ENCODE data around the gene SFTA2. TPM values are rescaled to one million over a fixed set of nuclear protein-coding genes. Genes with fewer than 3 reads are reported as not detected.

Gene SFTA2
- total RNA-seq, 2 donors from 2014 or later: not detected

DNA sequence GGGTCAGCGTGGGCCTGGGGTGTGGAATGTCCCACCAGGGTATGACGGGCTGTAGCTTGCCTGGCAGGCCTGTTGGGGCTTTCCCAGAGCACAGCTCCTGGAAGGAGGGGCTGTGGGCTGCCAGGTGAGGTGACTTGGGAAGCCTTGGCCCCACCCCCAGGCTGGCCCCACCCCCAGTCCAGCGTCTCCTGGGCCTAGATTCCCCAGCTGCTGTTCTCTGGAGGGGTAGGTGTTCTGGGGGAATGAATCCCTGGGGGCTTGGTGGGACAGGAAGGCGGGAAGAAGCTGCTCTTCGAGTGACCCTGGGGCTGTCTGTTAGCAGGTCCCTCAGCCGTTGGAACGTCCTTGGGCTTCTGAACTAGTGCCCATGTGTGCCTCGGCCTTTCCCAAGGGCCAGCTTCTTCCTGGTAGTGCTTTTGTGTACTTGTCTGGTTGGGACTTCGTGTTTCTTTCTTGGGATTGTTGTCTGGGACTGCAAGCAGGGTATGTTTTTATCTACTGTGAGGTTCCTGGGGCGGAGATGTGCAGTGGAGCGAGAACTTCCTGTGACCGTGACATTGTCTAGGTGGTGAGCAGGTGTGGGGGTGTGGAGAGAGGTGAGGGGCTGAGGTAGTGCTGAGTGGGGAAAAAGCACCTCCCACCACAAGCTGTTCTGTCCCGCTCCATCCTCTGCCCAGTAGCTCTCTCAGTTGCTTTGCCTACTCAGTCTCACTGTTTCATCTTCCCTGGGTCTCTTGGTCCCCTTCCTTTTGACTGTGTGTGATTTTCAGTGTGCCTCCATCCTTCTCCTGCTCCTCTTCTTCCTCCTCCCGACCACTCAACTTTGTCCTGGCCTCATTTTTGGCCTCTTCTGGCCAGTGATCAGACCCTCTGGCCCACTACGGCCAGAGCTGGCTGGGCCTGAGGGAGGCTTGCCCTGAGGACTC, 48.9 kb downstream of the SFTA2 start:
- Histone ChIP-seq H3K4me3 (no peak overlapping the region), H3K27ac (peak overlapping the region; percentile 78 to 89), H3K36me3 (no peaks in the 10 kb centered on the region), H3K9me3 (no peaks in the 10 kb centered on the region), H3K27me3 (replicated peaks; ENCODE audit: insufficient read depth) (no peaks in the 10 kb centered on the region), H3K4me1 (ENCODE audit: control insufficient read depth in 1 of 2, low read depth in 2 of 2) (peaks cover 19 to 44% of the 10 kb centered on the region in 2 donors)
- DNase-seq (ENCODE audit: low spot score) (no peak), ATAC-seq (ENCODE audit: insufficient number of reproducible peaks, low FRiP score, low read depth) (no peak)
- TF ChIP-seq, protein P1, sequence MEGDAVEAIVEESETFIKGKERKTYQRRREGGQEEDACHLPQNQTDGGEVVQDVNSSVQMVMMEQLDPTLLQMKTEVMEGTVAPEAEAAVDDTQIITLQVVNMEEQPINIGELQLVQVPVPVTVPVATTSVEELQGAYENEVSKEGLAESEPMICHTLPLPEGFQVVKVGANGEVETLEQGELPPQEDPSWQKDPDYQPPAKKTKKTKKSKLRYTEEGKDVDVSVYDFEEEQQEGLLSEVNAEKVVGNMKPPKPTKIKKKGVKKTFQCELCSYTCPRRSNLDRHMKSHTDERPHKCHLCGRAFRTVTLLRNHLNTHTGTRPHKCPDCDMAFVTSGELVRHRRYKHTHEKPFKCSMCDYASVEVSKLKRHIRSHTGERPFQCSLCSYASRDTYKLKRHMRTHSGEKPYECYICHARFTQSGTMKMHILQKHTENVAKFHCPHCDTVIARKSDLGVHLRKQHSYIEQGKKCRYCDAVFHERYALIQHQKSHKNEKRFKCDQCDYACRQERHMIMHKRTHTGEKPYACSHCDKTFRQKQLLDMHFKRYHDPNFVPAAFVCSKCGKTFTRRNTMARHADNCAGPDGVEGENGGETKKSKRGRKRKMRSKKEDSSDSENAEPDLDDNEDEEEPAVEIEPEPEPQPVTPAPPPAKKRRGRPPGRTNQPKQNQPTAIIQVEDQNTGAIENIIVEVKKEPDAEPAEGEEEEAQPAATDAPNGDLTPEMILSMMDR (IDR thresholded peaks at IDR 0.05): no peak

DNA sequence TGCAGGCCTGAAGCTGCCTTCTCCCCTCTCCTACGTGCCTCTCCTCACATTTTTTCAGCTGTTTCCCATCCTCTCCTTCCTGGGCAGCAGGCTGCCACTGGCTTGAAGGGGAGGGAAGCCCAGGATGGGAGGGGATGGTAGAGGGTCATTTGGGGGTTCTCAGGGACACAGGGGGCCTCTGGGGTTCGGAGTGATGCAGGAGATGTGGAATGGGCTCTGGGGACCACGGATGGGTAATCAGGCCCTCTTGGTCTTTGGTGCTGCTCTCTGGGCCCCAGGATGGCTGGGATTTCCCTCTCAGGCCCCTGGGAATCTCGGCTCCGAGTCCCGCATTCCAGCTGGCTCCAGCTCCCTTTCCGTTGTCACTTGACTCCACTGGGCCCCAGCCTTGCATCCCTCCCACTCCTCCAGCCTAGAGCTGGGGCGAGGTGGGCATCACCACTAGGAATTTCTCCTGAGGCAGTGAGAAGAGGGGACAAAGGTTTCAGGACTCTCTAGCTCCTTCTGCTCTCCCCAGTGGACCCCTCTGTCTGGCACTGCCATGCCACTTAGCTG, 49.7 kb downstream of the SFTA2 start:
- Histone ChIP-seq H3K9me3 (no peaks in the 10 kb centered on the region), H3K36me3 (no peaks in the 10 kb centered on the region), H3K27me3 (replicated peaks; ENCODE audit: insufficient read depth) (no peaks in the 10 kb centered on the region), H3K27ac (peak overlapping the region; percentile 78 to 89), H3K4me1 (ENCODE audit: control insufficient read depth in 1 of 2, low read depth in 2 of 2) (peaks cover 20 to 49% of the 10 kb centered on the region in 2 donors), H3K4me3 (no peak overlapping the region)
- ATAC-seq (ENCODE audit: insufficient number of reproducible peaks, low FRiP score, low read depth) (no peak), DNase-seq (ENCODE audit: low spot score) (no peak)
- TF ChIP-seq, protein P1 (IDR thresholded peaks at IDR 0.05): no peak

DNA sequence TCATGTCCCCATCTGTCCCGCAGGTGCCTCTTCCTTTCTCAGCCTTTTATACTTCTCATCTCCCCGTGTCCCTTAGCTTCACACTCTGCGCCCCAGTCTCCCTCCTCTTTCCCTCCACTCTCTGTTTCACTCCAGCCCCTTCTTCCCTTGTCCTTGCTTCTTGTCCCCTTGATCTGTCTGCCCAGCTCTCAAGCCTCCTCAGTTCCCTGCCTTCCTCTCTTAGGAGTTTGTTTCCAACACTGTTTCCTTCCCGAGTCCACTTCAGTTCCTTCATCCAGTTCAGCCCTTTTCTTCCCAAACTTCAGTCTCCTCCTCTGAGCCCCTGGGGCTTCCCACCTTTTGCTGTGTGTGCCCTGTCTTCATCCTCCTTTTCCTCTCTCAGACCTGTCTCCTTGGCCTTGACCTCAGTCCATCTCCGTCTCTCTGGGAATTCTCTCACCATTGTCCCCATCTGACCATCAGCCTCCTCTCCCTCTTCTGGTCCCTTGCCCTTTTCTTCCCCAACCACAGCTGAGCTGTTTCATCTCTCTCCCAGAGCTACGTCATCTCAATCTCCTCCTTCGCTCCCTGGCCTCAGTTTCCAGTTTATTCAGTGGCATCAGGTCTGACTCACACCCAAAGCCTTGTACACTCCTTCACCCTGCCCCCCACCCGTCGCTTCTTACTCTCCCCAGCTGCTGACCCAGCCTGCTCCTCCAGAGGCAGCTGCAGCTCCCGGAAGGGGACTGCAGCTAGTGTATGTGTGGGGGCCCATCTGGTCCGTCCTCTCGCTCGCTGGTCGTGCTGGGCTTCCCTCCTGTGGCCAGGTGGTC, 50.4 kb downstream of the SFTA2 start:
- Histone ChIP-seq H3K9me3 (no peaks in the 10 kb centered on the region), H3K36me3 (no peaks in the 10 kb centered on the region), H3K4me3 (no peak overlapping the region), H3K4me1 (ENCODE audit: control insufficient read depth in 1 of 2, low read depth in 2 of 2) (peaks cover 22 to 53% of the 10 kb centered on the region in 2 donors), H3K27ac (peak overlapping the region; percentile 78 to 89), H3K27me3 (replicated peaks; ENCODE audit: insufficient read depth) (no peaks in the 10 kb centered on the region)
- no peak for DNase-seq (ENCODE audit: low spot score)
- ATAC-seq (ENCODE audit: insufficient number of reproducible peaks, low FRiP score, low read depth): no peak
- TF ChIP-seq, protein P1 (IDR thresholded peaks at IDR 0.05): no peak

Other genes starting within 250 kb of the SFTA2 start
- 10 to 100 TPM; 65.7 to 88.2 TPM for gene PPP1R18, start 245.5 kb downstream of the SFTA2 start, total RNA-seq
- 10 to 100 TPM in 1 of 2 donors, 1 to 10 TPM in 1; 2.3 to 17.1 TPM for gene NRM, start 241.2 kb downstream of the SFTA2 start, total RNA-seq
- 10 to 100 TPM; 16.6 to 22.6 TPM for gene MDC1, start 214.9 kb downstream of the SFTA2 start, total RNA-seq
- gene TUBB, start 211.8 kb downstream of the SFTA2 start, total RNA-seq: 100 to 1,000 TPM; 172 to 243 TPM
- 100 to 1,000 TPM; 135 to 177 TPM for gene FLOT1, start 189.5 kb downstream of the SFTA2 start, total RNA-seq
- 10 to 100 TPM; 43.5 to 43.8 TPM for gene IER3, start 187.6 kb downstream of the SFTA2 start, total RNA-seq
- gene DDR1, start 47.7 kb downstream of the SFTA2 start, total RNA-seq: 10 to 100 TPM; 22.1 to 23.8 TPM
- gene GTF2H4, start 24.0 kb downstream of the SFTA2 start, total RNA-seq: 10 to 100 TPM; 14.9 to 42.2 TPM
- gene VARS2, start 17.9 kb downstream of the SFTA2 start, total RNA-seq: 10 to 100 TPM; 20.2 to 26.0 TPM
- 10 to 100 TPM in 1 of 2 donors, not detected in 1; 13.8 TPM for gene MUCL3, start 8.8 kb upstream of the SFTA2 start, total RNA-seq
- not detected for gene MUC21, start 51.5 kb upstream of the SFTA2 start, total RNA-seq
- gene MUC22, start 78.3 kb upstream of the SFTA2 start, total RNA-seq: not detected
- gene C6orf15, start 180.4 kb upstream of the SFTA2 start, total RNA-seq: not detected
- 1 to 10 TPM; 3.7 to 6.8 TPM for gene PSORS1C1, start 182.6 kb upstream of the SFTA2 start, total RNA-seq
- gene CDSN, start 188.3 kb upstream of the SFTA2 start, total RNA-seq: 1 to 10 TPM in 1 of 2 donors, under 1 TPM in 1; 0.28 to 1.6 TPM
- gene PSORS1C2, start 206.9 kb upstream of the SFTA2 start, total RNA-seq: not detected
- 10 to 100 TPM; 11.1 to 31.6 TPM for gene CCHCR1, start 225.6 kb upstream of the SFTA2 start, total RNA-seq
- gene TCF19, start 226.4 kb upstream of the SFTA2 start, total RNA-seq: 10 to 100 TPM in 1 of 2 donors, 1 to 10 TPM in 1; 1.6 to 15.7 TPM
- 10 to 100 TPM in 1 of 2 donors, 1 to 10 TPM in 1; 4.0 to 12.9 TPM for gene POU5F1, start 238.5 kb upstream of the SFTA2 start, total RNA-seq